CD4-positive, alpha-beta memory T cell (primary cell): ENCODE measurements around the gene PAX3. TPM values are rescaled to one million over a fixed set of nuclear protein-coding genes. Genes with fewer than 3 reads are reported as not detected.
A peak's percentile ranks its signal among the peaks of the same experiment; 100 is the strongest.

Experiments
- CTCF ChIA-PET: fragments of 350-600 bp; sonication (Branson Sonifier 250); formaldehyde crosslinking; loops from one replicate; lab custom pipeline; 2021; ENCODE audit warnings: inconsistent platforms; ENCODE audit not compliant: partially characterized antibody; lab: Charles Lee
- POLR2A ChIA-PET: fragments of 350-600 bp; sonication (Branson Sonifier 250); formaldehyde crosslinking; loops from one replicate; lab custom pipeline; 2021; ENCODE audit not compliant: partially characterized antibody; lab: Charles Lee
- DNase-seq, 5 donors: peaks; one replicate each; pipeline versions ENCODE4 v3.0.0 to v3.0.0-alpha.2; 2020 to 2022; ENCODE audit warnings: mixed read lengths in 1 of 5
- H3K27ac ChIP-seq: one replicate; pipeline ENCODE4 v1.7.0; 2013; ENCODE audit warnings: low read depth, low read length
- H3K27me3 ChIP-seq: 2 replicates; pipeline ENCODE4 v1.7.0; 2013; ENCODE audit warnings: mild to moderate bottlenecking, low read length, moderate library complexity; ENCODE audit not compliant: insufficient read depth
- H3K36me3 ChIP-seq: 2 replicates; pipeline ENCODE4 v1.7.0; 2013; ENCODE audit warnings: mild to moderate bottlenecking, low read length, moderate library complexity; ENCODE audit not compliant: insufficient read depth
- H3K4me1 ChIP-seq: 2 replicates; pipeline ENCODE4 v1.7.0; 2013; ENCODE audit warnings: mild to moderate bottlenecking, low read length, moderate library complexity; ENCODE audit not compliant: insufficient read depth
- H3K4me3 ChIP-seq, 2 donors: one replicate each; pipeline ENCODE4 v1.7.0; 2013; ENCODE audit warnings: low read length in 2 of 2, mild to moderate bottlenecking in 1 of 2
- H3K9me3 ChIP-seq, 2 donors: one replicate each; pipeline ENCODE4 v1.7.0; 2013; ENCODE audit warnings: low read length in 2 of 2, control low read depth in 1 of 2; ENCODE audit not compliant: control insufficient read depth in 1 of 2
- H3K27ac Mint-ChIP-seq, 7 donors: one replicate each; pipeline ENCODE4 v1.8.0; 2020 to 2021; ENCODE audit warnings: mixed read lengths in 7 of 7, mild to moderate bottlenecking in 6 of 7, inconsistent platforms in 3 of 7, moderate library complexity in 3 of 7
- H3K27me3 Mint-ChIP-seq, 2 donors: one replicate each; pipeline ENCODE4 v1.8.0; 2020 to 2021; ENCODE audit warnings: mixed read lengths in 2 of 2
- H3K36me3 Mint-ChIP-seq, 2 donors: one replicate each; pipeline ENCODE4 v1.8.0; 2020 to 2021; ENCODE audit warnings: mixed read lengths in 2 of 2, inconsistent platforms in 1 of 2, mild to moderate bottlenecking in 1 of 2
- H3K4me1 Mint-ChIP-seq, 4 donors: one replicate each; pipeline ENCODE4 v1.8.0; 2020 to 2021; ENCODE audit warnings: mixed read lengths in 4 of 4, mild to moderate bottlenecking in 1 of 4
- H3K4me3 Mint-ChIP-seq, 8 donors: one replicate each; pipeline ENCODE4 v1.8.0; 2020 to 2021; ENCODE audit warnings: mixed read lengths in 8 of 8, mild to moderate bottlenecking in 7 of 8, moderate library complexity in 6 of 8, inconsistent platforms in 3 of 8
- H3K9me3 Mint-ChIP-seq, 8 donors: one replicate each; pipeline ENCODE4 v1.8.0; 2020 to 2021; ENCODE audit warnings: mixed read lengths in 8 of 8, mild to moderate bottlenecking in 5 of 8, inconsistent platforms in 3 of 8, moderate library complexity in 1 of 8
- intact Hi-C: fragments of 100-400 bp; cut with micrococcal nuclease; formaldehyde crosslinking; loops from one replicate; pipeline ENCODE4 v1.15.1; 2023
- polyA plus RNA-seq, 2 donors: library from polyadenylated mRNA; unstranded; fragments of 300-500 nt; fragmentation: Illumina TruSeq; gene quantifications; one replicate each; pipeline ENCODE4 v1.2.3, GENCODE V29; 2021
- total RNA-seq, 2 experiments: library from RNA; stranded (reverse); gene quantifications; one replicate each; pipeline ENCODE4 v1.2.3, GENCODE V29; 2021

Gene PAX3
- total and polyA plus RNA-seq, 4 experiments from 2014 or later = not detected

- H3K4me3 Mint-ChIP-seq = peak overlapping the region; percentile 75 to 92 (median 82)
- no peak for DNase-seq
- no peaks in the 10 kb centered on the region for H3K9me3 ChIP-seq
- ChIA-PET POLR2A (no interaction called here), CTCF (no interaction called here)
- no peaks in the 10 kb centered on the region for H3K36me3 ChIP-seq
- peaks cover 0 to 4% of the 10 kb centered on the region in 2 donors for H3K36me3 Mint-ChIP-seq
- peaks cover 78 to 84% of the 10 kb centered on the region in 2 donors for H3K27me3 Mint-ChIP-seq
- peaks cover 35% of the 10 kb centered on the region for H3K4me1 ChIP-seq
- peak overlapping the region in 1 of 2 donors; percentile 44 for H3K4me3 ChIP-seq
- H3K9me3 Mint-ChIP-seq = peaks cover 0 to 24% (median 13%) of the 10 kb centered on the region in 8 donors
- H3K4me1 Mint-ChIP-seq = peaks cover 17 to 64% (median 38%) of the 10 kb centered on the region in 4 donors
- peaks cover 91% of the 10 kb centered on the region for H3K27me3 ChIP-seq
- H3K27ac ChIP-seq = no peak overlapping the region
- peak overlapping the region in 3 of 7 donors; percentile 18 to 75 (median 57) for H3K27ac Mint-ChIP-seq
- intact Hi-C loops = no loop called here
These were observed 6.1 kb upstream of the PAX3 start for GRCh38 chr2:222304737-222305515.

GRCh38 chr2:222303828-222304736 lies 5.3 kb upstream of the PAX3 start:
- H3K4me3 Mint-ChIP-seq = peak overlapping the region in 7 of 8 donors; percentile 38 to 92 (median 85)
- Histone ChIP-seq H3K4me3 (no peak overlapping the region), H3K27me3 (peaks cover 91% of the 10 kb centered on the region), H3K9me3 (no peaks in the 10 kb centered on the region), H3K4me1 (peaks cover 35% of the 10 kb centered on the region), H3K27ac (no peak overlapping the region), H3K36me3 (no peaks in the 10 kb centered on the region)
- intact Hi-C loops = no loop called here
- peak overlapping the region in 2 of 7 donors; percentile 18 to 57 for H3K27ac Mint-ChIP-seq
- peaks cover 3 to 4% of the 10 kb centered on the region in 2 donors for H3K36me3 Mint-ChIP-seq
- DNase-seq = no peak
- peaks cover 20 to 73% (median 44%) of the 10 kb centered on the region in 4 donors for H3K4me1 Mint-ChIP-seq
- ChIA-PET CTCF (no interaction called here), POLR2A (no interaction called here)
- peaks cover 78 to 84% of the 10 kb centered on the region in 2 donors for H3K27me3 Mint-ChIP-seq
- H3K9me3 Mint-ChIP-seq = peaks cover 0 to 30% (median 16%) of the 10 kb centered on the region in 8 donors

GRCh38 chr2:222303045-222303827 lies 4.4 kb upstream of the PAX3 start:
- Histone ChIP-seq H3K36me3 (no peaks in the 10 kb centered on the region), H3K27ac (no peak overlapping the region), H3K4me1 (peaks cover 35% of the 10 kb centered on the region), H3K27me3 (peaks cover 93% of the 10 kb centered on the region), H3K9me3 (no peaks in the 10 kb centered on the region), H3K4me3 (no peak overlapping the region)
- peak overlapping the region in 6 of 8 donors; percentile 4 to 64 (median 44) for H3K4me3 Mint-ChIP-seq
- no peak for DNase-seq
- H3K27me3 Mint-ChIP-seq = peaks cover 79 to 82% of the 10 kb centered on the region in 2 donors
- peaks cover 3 to 4% of the 10 kb centered on the region in 2 donors for H3K36me3 Mint-ChIP-seq
- H3K9me3 Mint-ChIP-seq = peaks cover 0 to 32% (median 19%) of the 10 kb centered on the region in 8 donors
- H3K4me1 Mint-ChIP-seq = peaks cover 21 to 75% (median 46%) of the 10 kb centered on the region in 4 donors
- H3K27ac Mint-ChIP-seq = peak overlapping the region in 2 of 7 donors; percentile 25 to 36
- intact Hi-C loops = no loop called here
- CTCF ChIA-PET = no interaction called here
- POLR2A ChIA-PET = no interaction called here

DNA sequence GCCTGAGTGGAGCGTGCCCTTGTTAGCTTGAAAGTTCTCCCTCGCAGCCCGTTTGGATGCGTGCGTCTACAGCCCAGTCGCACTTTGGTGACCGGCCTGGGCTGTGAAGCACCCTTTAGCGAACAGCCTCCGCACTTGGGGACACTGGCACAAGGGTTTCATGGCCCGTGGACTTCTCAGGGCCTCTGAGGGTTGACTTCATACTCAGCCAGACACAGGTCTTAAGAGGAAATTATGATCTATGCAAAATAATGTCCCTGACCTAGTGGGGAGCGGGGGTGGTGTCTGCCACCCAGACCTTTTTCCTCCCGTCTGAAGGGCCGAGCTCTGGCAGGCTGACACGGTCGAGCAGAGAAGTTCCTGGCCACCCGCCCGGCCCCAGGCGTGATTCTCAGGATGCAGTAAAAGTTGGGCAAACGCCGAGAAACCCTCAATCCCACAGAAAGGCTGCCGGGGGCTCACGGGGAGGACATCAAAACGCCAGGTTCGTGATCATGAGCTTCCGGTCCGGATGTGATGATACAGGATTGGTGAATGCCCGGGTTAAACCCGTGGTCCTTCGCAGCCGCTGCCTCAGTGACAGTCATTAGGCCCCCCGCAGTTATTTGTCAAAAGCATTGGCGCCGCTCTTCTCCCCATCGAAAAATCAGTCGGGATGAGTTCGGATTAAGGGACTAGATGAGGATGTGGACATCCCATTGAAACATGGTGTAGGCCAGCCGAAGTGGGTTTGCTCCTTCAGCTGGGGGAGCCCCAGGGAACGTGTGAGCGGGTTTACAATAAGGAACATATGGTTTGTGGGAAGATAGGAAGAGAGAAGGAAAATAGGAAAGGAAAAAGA lies 3.6 kb upstream of the PAX3 start:
- peaks cover 21 to 77% (median 47%) of the 10 kb centered on the region in 4 donors for H3K4me1 Mint-ChIP-seq

GRCh38 chr2:222301796-222302118 lies 3.0 kb upstream of the PAX3 start:
- CTCF ChIA-PET = no interaction called here
- H3K27ac Mint-ChIP-seq = peak overlapping the region in 2 of 7 donors; percentile 25 to 73

More for the DNA sequence above, 3.6 kb upstream of the PAX3 start:
- Mint-ChIP-seq H3K36me3 (peaks cover 3 to 4% of the 10 kb centered on the region in 2 donors), H3K27me3 (peaks cover 79% of the 10 kb centered on the region in 2 donors), H3K27ac (peak overlapping the region in 3 of 7 donors; percentile 25 to 61 (median 36)), H3K9me3 (peaks cover 0 to 30% (median 16%) of the 10 kb centered on the region in 8 donors), H3K4me3 (peak overlapping the region in 7 of 8 donors; percentile 6 to 66 (median 37))
- Histone ChIP-seq H3K4me1 (peaks cover 35% of the 10 kb centered on the region), H3K27ac (no peak overlapping the region), H3K4me3 (no peak overlapping the region), H3K27me3 (peaks cover 96% of the 10 kb centered on the region), H3K9me3 (no peaks in the 10 kb centered on the region), H3K36me3 (no peaks in the 10 kb centered on the region)
- intact Hi-C loops = no loop called here
- DNase-seq = no peak
- POLR2A ChIA-PET = no interaction called here
- CTCF ChIA-PET = no interaction called here

More at GRCh38 chr2:222301796-222302118, 3.0 kb upstream of the PAX3 start:
- Histone ChIP-seq H3K27me3 (peaks cover 96% of the 10 kb centered on the region), H3K9me3 (no peaks in the 10 kb centered on the region), H3K27ac (no peak overlapping the region), H3K4me1 (peaks cover 35% of the 10 kb centered on the region), H3K4me3 (no peak overlapping the region), H3K36me3 (no peaks in the 10 kb centered on the region)
- H3K4me1 Mint-ChIP-seq = peaks cover 22 to 77% (median 48%) of the 10 kb centered on the region in 4 donors
- H3K4me3 Mint-ChIP-seq = peak overlapping the region in 5 of 8 donors; percentile 36 to 43 (median 39)
- intact Hi-C loops = no loop called here
- no peak for DNase-seq
- POLR2A ChIA-PET = no interaction called here
- H3K27me3 Mint-ChIP-seq = peaks cover 78 to 81% of the 10 kb centered on the region in 2 donors
- H3K36me3 Mint-ChIP-seq = peaks cover 3 to 4% of the 10 kb centered on the region in 2 donors
- H3K9me3 Mint-ChIP-seq = peaks cover 0 to 33% (median 14%) of the 10 kb centered on the region in 8 donors
